Fibroblast of lung (primary cell): ENCODE measurements around the gene ZCCHC14. TPM values are rescaled to one million over a fixed set of nuclear protein-coding genes. Genes with fewer than 3 reads are reported as not detected.
"Not testable (repeated sequence)": the region's sequence is repeated elsewhere in the genome, so short reads cannot be mapped to it uniquely, and the experiment has no call there.

Experiments
- DNase-seq, 2 donors: peaks; one replicate each; pipeline versions ENCODE4 v3.0.0 to v3.0.0-alpha.2; 2010; ENCODE audit warnings: low read depth in 2 of 2
- H2AFZ ChIP-seq: 2 replicates; pipeline ENCODE4 v1.5.1; 2012; ENCODE audit warnings: low read length, control low read depth, inconsistent platforms
- H3K27ac ChIP-seq: 2 replicates; pipeline ENCODE4 v1.5.1; 2011; ENCODE audit warnings: low read length, control low read depth; ENCODE audit not compliant: insufficient read depth
- H3K27me3 ChIP-seq: 2 replicates; pipeline ENCODE4 v1.5.1; 2011; ENCODE audit warnings: mild to moderate bottlenecking, low read length; ENCODE audit not compliant: control insufficient read depth, insufficient read depth
- H3K36me3 ChIP-seq: 2 replicates; pipeline ENCODE4 v1.5.1; 2011; ENCODE audit warnings: low read length; ENCODE audit not compliant: control insufficient read depth, insufficient read depth
- H3K4me1 ChIP-seq: 2 replicates; pipeline ENCODE4 v1.5.1; 2011; ENCODE audit warnings: low read length; ENCODE audit not compliant: control insufficient read depth, insufficient read depth; ENCODE audit errors: extremely low read depth
- H3K4me2 ChIP-seq: 2 replicates; pipeline ENCODE4 v1.5.1; 2011; ENCODE audit warnings: low read length, control low read depth; ENCODE audit not compliant: insufficient read depth; ENCODE audit errors: extremely low read depth
- H3K4me3 ChIP-seq, 4 experiments: fragments of 200-600 bp in 1 of 4; sonication (generic) in 1 of 4; replicated peaks in 1 of 4; 2 replicates each; pipeline ENCODE4 v1.5.1; 2011 to 2016; ENCODE audit warnings: low read length in 4 of 4, low read depth in 3 of 4, mild to moderate bottlenecking in 3 of 4, control low read depth in 2 of 4, inconsistent platforms in 1 of 4, mixed read lengths in 1 of 4; ENCODE audit not compliant: insufficient read depth in 1 of 4; ENCODE audit errors: control extremely low read depth in 1 of 4
- H3K79me2 ChIP-seq: 2 replicates; pipeline ENCODE4 v1.5.1; 2012; ENCODE audit warnings: mild to moderate bottlenecking, low read length, inconsistent platforms; ENCODE audit not compliant: control insufficient read depth, insufficient read depth
- H3K9ac ChIP-seq: 2 replicates; pipeline ENCODE4 v1.5.1; 2011; ENCODE audit warnings: mild to moderate bottlenecking, low read length, control low read depth; ENCODE audit not compliant: insufficient read depth
- H3K9me3 ChIP-seq: 2 replicates; pipeline ENCODE4 v1.5.1; 2012; ENCODE audit warnings: low read depth, low read length; ENCODE audit not compliant: control insufficient read depth, insufficient read depth
- H4K20me1 ChIP-seq: 2 replicates; pipeline ENCODE4 v1.5.1; 2011; ENCODE audit warnings: low read length; ENCODE audit not compliant: control insufficient read depth, insufficient read depth; ENCODE audit errors: extremely low read depth
- CTCF ChIP-seq, 2 donors: IDR thresholded peaks in 1 of 2; conservative IDR thresholded peaks in 1 of 2; 1 replicate in 1 of 2; 2 replicates in 1 of 2; pipeline ENCODE4 v1.5.1; 2011 to 2012; ENCODE audit warnings: low read length in 2 of 2, control low read depth in 1 of 2, inconsistent platforms in 1 of 2, low read depth in 1 of 2, mild to moderate bottlenecking in 1 of 2
- EZH2 ChIP-seq: IDR thresholded peaks from 2 replicates; pipeline ENCODE4 v1.5.1; 2012; ENCODE audit warnings: low read length, control low read depth, mild to moderate bottlenecking; ENCODE audit errors: missing control alignments
- polyA plus RNA-seq, 2 donors: library from polyadenylated mRNA; depleted of rRNA in 1 of 2; stranded (reverse) in 1 of 2; unstranded in 1 of 2; fragments of >200 nt; gene quantifications; 2 replicates each; pipeline ENCODE4 v1.2.1, GENCODE V29; 2011 to 2012; ENCODE audit warnings: missing spikeins in 1 of 2
- total RNA-seq: library from RNA; depleted of rRNA; stranded (reverse); fragments of >200 nt; gene quantifications from 2 replicates; pipeline ENCODE4 v1.2.1, GENCODE V29; 2014

ZCCHC14 gene
- total and polyA plus RNA-seq, 2 donors (not counting 1 experiment from before 2014, with no cell fraction given) = 6.4 to 16.3 TPM

GRCh38 chr16:87380881-87381280, 111.9 kb downstream of the ZCCHC14 start:
- no peaks in the 10 kb centered on the region for H3K9me3 ChIP-seq
- no peaks in the 10 kb centered on the region for H4K20me1 ChIP-seq
- no peaks in the 10 kb centered on the region for H3K36me3 ChIP-seq
- H3K4me3 ChIP-seq = peak overlapping the region; percentile 75 to 77 (median 76)
- no peaks in the 10 kb centered on the region for H3K27me3 ChIP-seq
- peak overlapping the region; percentile 70 for H3K27ac ChIP-seq
- H3K4me2 ChIP-seq = peak overlapping the region; percentile 97
- H3K79me2 ChIP-seq = peaks cover 61% of the 10 kb centered on the region
- DNase-seq = peak; percentile 23 to 53
- no peak for TF ChIP-seq EZH2
- TF ChIP-seq CTCF (conservative IDR thresholded peaks at IDR 0.05 in 1 of 2, IDR thresholded peaks at IDR 0.05 in 1 of 2; ENCODE audit: low read depth in 1 of 2, low read length in 2 of 2) = no peak
- H3K4me1 ChIP-seq = peaks cover 6% of the 10 kb centered on the region
- no peak overlapping the region for H2AFZ ChIP-seq
- peak overlapping the region; percentile 9 for H3K9ac ChIP-seq

- H3K4me2 ChIP-seq = peak overlapping the region; percentile 97
- no peak for DNase-seq
- H3K27me3 ChIP-seq = no peaks in the 10 kb centered on the region
- no peak overlapping the region for H2AFZ ChIP-seq
- no peaks in the 10 kb centered on the region for H3K36me3 ChIP-seq
- peak overlapping the region in 2 of 4 experiments; percentile 76 to 77 for H3K4me3 ChIP-seq
- H3K4me1 ChIP-seq = peaks cover 10% of the 10 kb centered on the region
- no peaks in the 10 kb centered on the region for H4K20me1 ChIP-seq
- H3K79me2 ChIP-seq = peaks cover 66% of the 10 kb centered on the region
- H3K9ac ChIP-seq = no peak overlapping the region
- H3K9me3 ChIP-seq = no peaks in the 10 kb centered on the region
- TF ChIP-seq CTCF (conservative IDR thresholded peaks at IDR 0.05 in 1 of 2, IDR thresholded peaks at IDR 0.05 in 1 of 2; ENCODE audit: low read depth in 1 of 2, low read length in 2 of 2) = no peak
- TF ChIP-seq EZH2 = no peak
- no peak overlapping the region for H3K27ac ChIP-seq
Observed at GRCh38 chr16:87380403-87380802, 112.4 kb downstream of the ZCCHC14 start.

- Histone ChIP-seq H3K4me1 (peaks cover 10% of the 10 kb centered on the region), H3K79me2 (peaks cover 69% of the 10 kb centered on the region)
- not testable (repeated sequence) for H3K9me3 ChIP-seq, H3K4me2 ChIP-seq, H3K9ac ChIP-seq, H3K4me3 ChIP-seq, H3K36me3 ChIP-seq, H3K27me3 ChIP-seq, H2AFZ ChIP-seq, DNase-seq, H4K20me1 ChIP-seq, H3K27ac ChIP-seq
Observed at GRCh38 chr16:87379312-87379752, 113.5 kb downstream of the ZCCHC14 start.
